ENCODE measurements around the gene PCF11. TPM values are rescaled to one million over a fixed set of nuclear protein-coding genes. Genes with fewer than 3 reads are reported as not detected.

Gene PCF11
- total RNA-seq, 1 donor from 2014 or later: 72.7 TPM

DNA sequence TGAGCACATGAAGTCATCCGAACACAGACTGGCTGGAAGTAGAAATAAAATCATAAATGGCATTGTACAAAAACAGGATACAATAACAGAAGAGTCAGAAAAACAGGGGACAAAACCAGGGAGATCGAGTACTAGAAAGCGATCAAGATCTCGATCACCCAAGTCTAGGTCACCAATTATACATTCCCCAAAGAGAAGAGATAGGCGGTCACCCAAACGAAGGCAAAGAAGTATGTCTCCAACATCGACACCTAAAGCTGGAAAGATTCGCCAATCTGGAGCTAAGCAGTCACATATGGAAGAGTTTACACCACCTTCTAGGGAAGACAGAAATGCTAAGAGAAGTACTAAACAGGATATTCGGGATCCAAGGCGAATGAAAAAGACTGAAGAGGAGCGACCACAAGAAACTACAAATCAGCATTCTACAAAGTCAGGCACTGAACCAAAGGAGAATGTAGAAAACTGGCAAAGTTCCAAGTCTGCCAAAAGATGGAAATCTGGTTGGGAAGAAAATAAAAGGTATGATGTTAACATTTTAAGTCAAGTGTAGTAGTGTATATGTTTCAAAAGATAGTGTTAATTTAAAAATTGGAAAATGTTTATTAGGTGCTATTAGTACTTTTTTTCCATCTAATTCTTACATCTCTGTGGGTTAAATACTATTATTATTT is 9.4 kb downstream of the PCF11 start:
- TF ChIP-seq EZH2 (IDR thresholded peaks at IDR 0.05) (no peak), CTCF (IDR thresholded peaks at IDR 0.05) (no peak), EZH2phosphoT487 (IDR thresholded peaks at IDR 0.05) (no peak)
- H3K27me3 Mint-ChIP-seq (ENCODE audit: insufficient read depth, low read depth): no peaks in the 10 kb centered on the region
- Histone ChIP-seq H3K4me3 (no peak overlapping the region), H3K9ac (no peak overlapping the region), H3F3A (ENCODE audit: low read depth) (no peaks in the 10 kb centered on the region), H3K27me3 (no peaks in the 10 kb centered on the region), H3K36me3 (peaks cover 61% of the 10 kb centered on the region), H3K9me3 (ENCODE audit: low read depth) (no peaks in the 10 kb centered on the region), H2AFZ (replicated peaks) (no peak overlapping the region), H3K79me2 (ENCODE audit: low read depth) (peaks cover 99% of the 10 kb centered on the region), H4K20me1 (ENCODE audit: low read depth) (peaks cover 46% of the 10 kb centered on the region), H3K4me1 (peaks cover 11% of the 10 kb centered on the region), H3K27ac (no peak overlapping the region), H3K4me2 (no peak overlapping the region)
- no peak for DNase-seq (ENCODE audit: low spot score)
- peaks cover 11% of the 10 kb centered on the region for H3K4me1 Mint-ChIP-seq
- no peak overlapping the region for H3K27ac Mint-ChIP-seq
- peaks cover 64% of the 10 kb centered on the region for H3K36me3 Mint-ChIP-seq
- no peaks in the 10 kb centered on the region for H3K9me3 Mint-ChIP-seq
- no peak overlapping the region for H3K4me3 Mint-ChIP-seq

GRCh38 chr11:83168756-83169155 is 11.8 kb downstream of the PCF11 start:
- peaks cover 6% of the 10 kb centered on the region for H3K4me1 ChIP-seq
- H3K9me3 ChIP-seq (ENCODE audit: low read depth): no peaks in the 10 kb centered on the region
- no peak overlapping the region for H3K27ac ChIP-seq
- H3F3A ChIP-seq (ENCODE audit: low read depth): no peaks in the 10 kb centered on the region
- no peaks in the 10 kb centered on the region for H3K27me3 Mint-ChIP-seq (ENCODE audit: insufficient read depth, low read depth)
- H3K9ac ChIP-seq: no peak overlapping the region
- H3K36me3 Mint-ChIP-seq: peaks cover 56% of the 10 kb centered on the region
- DNase-seq (ENCODE audit: low spot score): no peak
- peaks cover 67% of the 10 kb centered on the region for H3K36me3 ChIP-seq
- H3K27ac Mint-ChIP-seq: no peak overlapping the region
- peaks cover 47% of the 10 kb centered on the region for H4K20me1 ChIP-seq (ENCODE audit: low read depth)
- peak overlapping the region; percentile 43 for H3K4me2 ChIP-seq
- peaks cover 99% of the 10 kb centered on the region for H3K79me2 ChIP-seq (ENCODE audit: low read depth)
- H3K9me3 Mint-ChIP-seq: no peaks in the 10 kb centered on the region
- H2AFZ ChIP-seq (replicated peaks): no peak overlapping the region
- no peak overlapping the region for H3K4me3 ChIP-seq
- peaks cover 10% of the 10 kb centered on the region for H3K4me1 Mint-ChIP-seq
- no peak overlapping the region for H3K4me3 Mint-ChIP-seq
- no peaks in the 10 kb centered on the region for H3K27me3 ChIP-seq
- no peak for TF ChIP-seq EZH2 (IDR thresholded peaks at IDR 0.05)
- TF ChIP-seq CTCF (IDR thresholded peaks at IDR 0.05): no peak
- no peak for TF ChIP-seq EZH2phosphoT487 (IDR thresholded peaks at IDR 0.05)

- peaks cover 10% of the 10 kb centered on the region for H3K4me1 Mint-ChIP-seq
- TF ChIP-seq EZH2 (IDR thresholded peaks at IDR 0.05) (no peak), EZH2phosphoT487 (IDR thresholded peaks at IDR 0.05) (no peak), CTCF (IDR thresholded peaks at IDR 0.05) (no peak)
- Histone ChIP-seq H3K27ac (no peak overlapping the region), H3K27me3 (no peaks in the 10 kb centered on the region), H3K79me2 (ENCODE audit: low read depth) (peaks cover 99% of the 10 kb centered on the region), H4K20me1 (ENCODE audit: low read depth) (peaks cover 62% of the 10 kb centered on the region), H3K4me1 (peaks cover 6% of the 10 kb centered on the region), H3K9me3 (ENCODE audit: low read depth) (no peaks in the 10 kb centered on the region), H3K36me3 (peaks cover 50% of the 10 kb centered on the region), H3K4me2 (peak overlapping the region; percentile 43), H3F3A (ENCODE audit: low read depth) (no peaks in the 10 kb centered on the region), H2AFZ (replicated peaks) (no peak overlapping the region), H3K9ac (peak overlapping the region; percentile 3), H3K4me3 (peak overlapping the region; percentile 16)
- peaks cover 46% of the 10 kb centered on the region for H3K36me3 Mint-ChIP-seq
- H3K9me3 Mint-ChIP-seq: no peaks in the 10 kb centered on the region
- no peaks in the 10 kb centered on the region for H3K27me3 Mint-ChIP-seq (ENCODE audit: insufficient read depth, low read depth)
- DNase-seq (ENCODE audit: low spot score): no peak
- no peak overlapping the region for H3K4me3 Mint-ChIP-seq
- no peak overlapping the region for H3K27ac Mint-ChIP-seq
These were observed 13.9 kb downstream of the PCF11 start for GRCh38 chr11:83170865-83171264.
